ENCODE results near the gene HTT. TPM values are rescaled to one million over a fixed set of nuclear protein-coding genes. Genes with fewer than 3 reads are reported as not detected.

HTT gene
- total RNA-seq, 1 donor from 2014 or later: 32.5 TPM

- TF ChIP-seq CTCF (conservative IDR thresholded peaks at IDR 0.05; ENCODE audit: low read depth, low read length): no peak
- no peak for DNase-seq (ENCODE audit: low read depth)
- H3K4me3 ChIP-seq (ENCODE audit: low read depth, low read length): no peak overlapping the region
Measured at GRCh38 chr4:3174371-3175338, 100.2 kb downstream of the HTT start.

GRCh38 chr4:3176367-3177229, 102.1 kb downstream of the HTT start:
- no peak for DNase-seq (ENCODE audit: low read depth)
- TF ChIP-seq CTCF (conservative IDR thresholded peaks at IDR 0.05; ENCODE audit: low read depth, low read length): no peak
- no peak overlapping the region for H3K4me3 ChIP-seq (ENCODE audit: low read depth, low read length)

GRCh38 chr4:3177426-3177825, 102.9 kb downstream of the HTT start:
- H3K4me3 ChIP-seq (ENCODE audit: low read depth, low read length): no peak overlapping the region
- no peak for DNase-seq (ENCODE audit: low read depth)
- no peak for TF ChIP-seq CTCF (conservative IDR thresholded peaks at IDR 0.05; ENCODE audit: low read depth, low read length)

GRCh38 chr4:3177905-3178304, 103.4 kb downstream of the HTT start:
- no peak overlapping the region for H3K4me3 ChIP-seq (ENCODE audit: low read depth, low read length)
- no peak for TF ChIP-seq CTCF (conservative IDR thresholded peaks at IDR 0.05; ENCODE audit: low read depth, low read length)
- no peak for DNase-seq (ENCODE audit: low read depth)

- H3K4me3 ChIP-seq (ENCODE audit: low read depth, low read length): no peak overlapping the region
- no peak for DNase-seq (ENCODE audit: low read depth)
- no peak for TF ChIP-seq CTCF (conservative IDR thresholded peaks at IDR 0.05; ENCODE audit: low read depth, low read length)
Measured at GRCh38 chr4:3178351-3178750, 103.9 kb downstream of the HTT start.

GRCh38 chr4:3179126-3179706, 104.7 kb downstream of the HTT start:
- no peak for DNase-seq (ENCODE audit: low read depth)
- no peak overlapping the region for H3K4me3 ChIP-seq (ENCODE audit: low read depth, low read length)
- no peak for TF ChIP-seq CTCF (conservative IDR thresholded peaks at IDR 0.05; ENCODE audit: low read depth, low read length)

All from epithelial cell of proximal tubule (primary cell).